C4-2B (cell line): ENCODE measurements around the gene DNAL4.

Source experiments
- ZFX ChIP-seq: fragments of 450-650 bp; IDR thresholded peaks from 2 replicates; pipeline ENCODE4 v1.6.1; 2017
- TF ChIP-seq, protein P1 (sequence below): fragments of 450-650 bp; conservative IDR thresholded peaks from 2 replicates; pipeline ENCODE4 v1.5.1; 2017; ENCODE audit warnings: mild to moderate bottlenecking

- TF ChIP-seq, protein P1, sequence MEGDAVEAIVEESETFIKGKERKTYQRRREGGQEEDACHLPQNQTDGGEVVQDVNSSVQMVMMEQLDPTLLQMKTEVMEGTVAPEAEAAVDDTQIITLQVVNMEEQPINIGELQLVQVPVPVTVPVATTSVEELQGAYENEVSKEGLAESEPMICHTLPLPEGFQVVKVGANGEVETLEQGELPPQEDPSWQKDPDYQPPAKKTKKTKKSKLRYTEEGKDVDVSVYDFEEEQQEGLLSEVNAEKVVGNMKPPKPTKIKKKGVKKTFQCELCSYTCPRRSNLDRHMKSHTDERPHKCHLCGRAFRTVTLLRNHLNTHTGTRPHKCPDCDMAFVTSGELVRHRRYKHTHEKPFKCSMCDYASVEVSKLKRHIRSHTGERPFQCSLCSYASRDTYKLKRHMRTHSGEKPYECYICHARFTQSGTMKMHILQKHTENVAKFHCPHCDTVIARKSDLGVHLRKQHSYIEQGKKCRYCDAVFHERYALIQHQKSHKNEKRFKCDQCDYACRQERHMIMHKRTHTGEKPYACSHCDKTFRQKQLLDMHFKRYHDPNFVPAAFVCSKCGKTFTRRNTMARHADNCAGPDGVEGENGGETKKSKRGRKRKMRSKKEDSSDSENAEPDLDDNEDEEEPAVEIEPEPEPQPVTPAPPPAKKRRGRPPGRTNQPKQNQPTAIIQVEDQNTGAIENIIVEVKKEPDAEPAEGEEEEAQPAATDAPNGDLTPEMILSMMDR: no peak
- TF ChIP-seq ZFX: no peak
Observed at GRCh38 chr22:38781033-38781432, 12.9 kb downstream of the DNAL4 start.
